GM10847 (cell line): Measurements from ENCODE around the gene TIMP2.

Experiments used
- POLR2A ChIP-seq: IDR thresholded peaks from 2 replicates; pipeline ENCODE4 v1.6.1; 2011; ENCODE audit not compliant: insufficient read length; ENCODE audit errors: extremely low read depth

The TIMP2 gene

DNA sequence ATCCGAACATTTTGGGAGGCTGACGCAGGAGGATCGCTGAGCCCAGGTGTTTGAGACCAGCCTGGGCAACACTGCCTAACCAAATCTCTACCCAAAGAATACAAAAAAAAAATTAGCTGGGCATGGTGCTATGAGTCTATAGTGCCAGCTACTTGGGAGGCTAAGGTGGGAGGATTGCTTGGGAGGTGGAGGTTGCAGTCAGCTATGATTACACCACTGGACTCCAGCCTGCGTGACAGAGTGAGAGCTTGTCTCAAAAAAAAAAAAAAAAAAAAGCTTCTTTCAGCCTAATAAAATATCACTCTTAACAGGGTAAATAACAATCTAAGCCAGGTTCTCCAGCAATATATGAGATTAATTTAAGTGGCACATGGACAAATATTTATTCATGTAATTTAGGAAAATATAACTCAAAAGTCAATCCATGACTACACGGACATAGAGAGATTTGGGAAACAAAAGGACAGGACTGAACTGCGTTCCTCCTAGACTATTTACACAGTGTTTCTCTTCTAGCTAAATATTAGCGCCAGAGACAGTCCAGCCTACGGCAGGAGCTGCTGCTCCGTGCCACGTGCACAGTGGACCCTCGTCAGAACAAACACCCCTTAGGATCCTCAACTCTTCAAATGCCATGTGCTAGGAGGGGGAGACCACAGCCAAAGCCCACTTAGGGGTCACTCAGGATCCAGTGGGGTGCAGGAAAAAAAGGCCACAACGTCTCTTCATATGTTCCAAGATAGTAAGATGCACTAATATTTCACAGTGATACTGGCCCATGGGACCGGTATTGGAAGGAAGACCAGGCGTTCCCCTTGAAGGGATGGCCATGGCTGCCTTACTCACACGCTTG lies 93.3 kb downstream of the TIMP2 start:
- no peak for TF ChIP-seq POLR2A

DNA sequence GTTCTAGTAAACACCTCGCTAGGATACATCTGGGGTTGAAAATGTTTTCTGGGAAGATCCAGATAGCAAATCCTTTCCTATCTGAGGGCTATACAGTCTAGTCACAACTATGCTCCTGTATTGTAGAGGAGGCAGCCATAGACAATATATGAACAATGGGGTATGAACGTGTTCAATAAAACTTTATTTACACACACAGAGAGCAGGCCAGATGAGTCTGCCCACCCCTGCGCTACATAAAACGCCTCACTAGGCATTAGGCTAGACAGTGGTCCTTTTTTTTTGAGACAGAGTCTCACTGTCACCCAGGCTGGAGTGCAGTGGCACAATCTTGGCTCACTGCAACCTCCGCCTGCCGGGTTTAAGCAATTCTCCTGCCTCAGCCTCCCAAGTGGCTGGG lies 95.7 kb downstream of the TIMP2 start:
- no peak for TF ChIP-seq POLR2A

DNA sequence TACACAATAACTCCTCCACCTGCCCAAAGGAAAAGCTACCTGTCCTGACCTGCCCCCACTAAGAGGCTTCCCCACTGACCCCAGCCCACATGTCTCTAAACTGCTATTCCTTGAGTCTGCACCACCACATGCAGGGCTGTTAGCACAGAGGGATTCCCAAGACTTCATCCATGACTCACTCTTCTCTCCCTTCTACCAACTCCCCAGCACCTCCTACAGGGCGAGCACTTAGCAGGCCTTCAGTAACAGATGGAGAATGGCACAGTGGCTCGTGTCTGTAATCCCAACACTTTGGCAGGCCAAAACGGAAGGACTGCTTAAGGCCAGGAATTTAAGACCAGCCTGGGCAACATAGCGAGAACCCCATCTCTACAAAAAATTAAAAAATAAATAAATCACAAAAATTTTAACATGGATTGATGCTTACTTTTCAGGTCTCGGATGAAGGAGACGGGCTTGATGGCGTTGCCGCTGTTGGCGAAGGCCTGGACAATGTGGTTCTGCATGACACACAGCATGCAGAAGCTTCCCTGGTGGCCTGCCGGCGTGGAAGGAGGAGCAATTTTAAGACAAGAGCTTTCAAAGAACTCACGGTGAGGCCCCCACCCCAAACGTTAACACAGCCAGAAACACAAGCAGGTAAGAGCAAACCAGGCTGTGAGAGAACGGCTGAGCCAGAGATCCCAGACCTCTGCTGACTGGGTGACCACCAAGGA lies 96.6 kb downstream of the TIMP2 start:
- no peak for TF ChIP-seq POLR2A

DNA sequence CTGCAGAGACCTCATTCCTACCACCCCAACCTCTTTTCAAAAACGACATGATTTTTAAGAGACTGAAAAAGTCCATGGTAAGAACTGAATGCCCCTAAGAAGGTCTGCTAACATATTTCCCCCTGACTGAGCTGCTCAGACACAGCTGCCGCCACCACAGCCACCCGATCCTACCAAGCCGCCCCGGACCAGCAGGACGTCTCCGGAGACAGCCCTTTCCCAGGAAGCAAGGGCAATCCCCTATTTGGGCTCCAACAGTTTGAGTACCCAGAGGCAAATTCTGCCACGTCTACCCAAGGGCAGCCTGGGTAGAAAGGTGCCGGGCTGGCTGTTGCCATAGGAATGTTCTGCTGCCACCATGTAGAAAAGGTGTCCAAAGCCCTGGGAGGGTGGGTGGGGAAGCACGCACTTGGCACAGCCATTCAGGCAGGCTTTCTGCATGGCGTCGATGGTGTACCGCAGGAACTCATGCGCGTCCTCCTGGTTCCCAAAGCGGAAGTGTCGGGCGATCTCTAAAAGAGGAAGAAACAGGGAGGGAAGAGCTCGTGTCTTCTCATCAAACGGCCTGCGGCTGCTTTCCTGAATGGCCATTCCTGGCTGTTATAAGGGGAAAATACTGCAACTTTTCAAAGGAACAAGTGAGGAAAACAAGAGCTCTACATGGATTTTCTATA lies 98.2 kb downstream of the TIMP2 start:
- no peak for TF ChIP-seq POLR2A

DNA sequence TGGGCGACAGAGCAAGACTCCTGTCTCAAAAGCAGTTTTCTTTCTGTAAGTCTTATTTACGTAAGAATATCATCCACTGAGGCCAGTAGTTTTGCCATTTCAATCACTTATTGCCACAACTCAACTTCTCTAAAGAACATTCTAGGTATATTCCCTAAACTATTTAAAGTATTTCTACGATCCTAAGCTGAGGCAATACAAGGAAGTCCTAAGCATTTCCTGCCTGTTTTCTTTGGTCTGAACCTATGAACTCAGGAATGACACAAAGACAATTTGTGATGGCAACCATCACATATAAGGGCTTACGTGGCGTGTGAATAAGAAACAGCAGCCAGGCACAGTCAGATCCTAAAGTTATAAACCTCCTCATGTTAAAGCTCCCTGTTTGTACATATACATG lies 98.8 kb downstream of the TIMP2 start:
- no peak for TF ChIP-seq POLR2A

DNA sequence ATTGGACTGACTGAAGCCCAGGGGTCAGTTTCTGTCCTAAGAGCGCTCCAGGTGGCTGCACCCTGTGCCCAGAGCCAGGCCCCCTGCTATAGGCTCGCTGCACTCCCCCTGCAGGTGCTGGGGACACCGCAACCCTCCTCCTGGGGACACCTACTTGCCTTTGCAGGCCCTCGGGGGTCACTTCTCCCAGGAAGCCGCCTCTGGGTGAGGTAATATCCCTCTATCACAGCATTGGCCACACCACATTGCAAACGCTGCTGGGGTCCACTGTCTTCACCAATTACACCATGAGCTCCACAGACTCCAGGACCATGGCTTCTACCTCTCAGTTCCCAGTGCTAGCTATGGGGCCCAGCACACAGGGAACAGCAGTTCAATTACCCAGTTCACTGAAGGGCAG lies 99.5 kb downstream of the TIMP2 start:
- no peak for TF ChIP-seq POLR2A

DNA sequence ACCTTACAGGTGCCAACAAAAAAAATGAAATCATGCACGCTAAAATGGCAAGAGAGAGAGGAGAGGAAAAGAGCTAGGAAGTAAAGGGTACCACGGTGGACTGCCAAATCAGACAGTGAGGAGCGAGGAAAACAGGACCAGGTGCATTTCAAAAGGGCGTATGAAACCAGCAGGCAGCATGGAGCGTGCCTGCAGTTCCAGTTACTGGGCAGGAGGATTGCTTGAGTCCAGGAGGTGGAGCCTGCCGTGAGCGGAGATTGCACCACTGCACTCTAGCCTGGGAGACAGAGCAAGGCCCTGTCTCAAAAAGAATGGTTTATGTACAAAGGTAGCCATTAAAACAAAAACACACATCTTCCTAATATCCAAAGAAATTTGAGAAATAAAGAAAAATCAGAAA lies 100.9 kb downstream of the TIMP2 start:
- no peak for TF ChIP-seq POLR2A

DNA sequence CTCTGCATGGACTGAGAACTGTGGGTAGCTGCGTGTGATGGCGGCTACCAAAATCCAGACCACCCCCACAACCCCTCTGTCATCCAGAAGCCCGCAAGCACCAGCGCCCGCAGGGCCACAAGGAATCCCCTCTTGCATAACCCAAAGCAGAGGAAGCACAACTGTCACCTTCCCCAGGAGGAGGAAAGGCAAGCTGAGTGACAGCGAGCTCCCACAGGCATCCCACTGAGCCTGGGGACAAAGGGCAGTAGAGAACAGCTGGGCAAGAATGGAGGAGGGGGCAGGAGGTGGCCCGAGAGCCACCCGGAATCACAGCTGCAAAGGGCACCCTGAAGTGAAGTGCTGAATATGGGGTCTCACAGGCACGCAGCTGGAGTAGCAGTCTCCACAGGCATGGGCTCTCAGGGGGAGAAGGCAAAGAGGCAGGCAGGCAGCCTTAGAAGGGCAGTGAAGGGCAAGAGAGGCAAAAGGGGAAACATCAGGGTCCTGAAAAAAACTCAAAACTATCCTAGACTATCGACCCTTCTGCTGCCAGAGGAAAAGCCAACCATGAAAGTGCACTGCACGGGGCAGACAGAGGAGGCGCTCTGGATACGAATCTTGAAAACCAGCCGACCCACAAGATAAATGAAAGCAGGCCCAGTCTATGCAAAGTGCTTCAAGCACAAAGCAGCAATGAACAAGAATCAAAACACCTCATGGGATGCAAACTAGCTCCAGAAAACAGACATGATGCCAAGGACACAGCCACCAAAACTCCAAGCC lies 101.7 kb downstream of the TIMP2 start:
- TF ChIP-seq POLR2A, result no peak

DNA sequence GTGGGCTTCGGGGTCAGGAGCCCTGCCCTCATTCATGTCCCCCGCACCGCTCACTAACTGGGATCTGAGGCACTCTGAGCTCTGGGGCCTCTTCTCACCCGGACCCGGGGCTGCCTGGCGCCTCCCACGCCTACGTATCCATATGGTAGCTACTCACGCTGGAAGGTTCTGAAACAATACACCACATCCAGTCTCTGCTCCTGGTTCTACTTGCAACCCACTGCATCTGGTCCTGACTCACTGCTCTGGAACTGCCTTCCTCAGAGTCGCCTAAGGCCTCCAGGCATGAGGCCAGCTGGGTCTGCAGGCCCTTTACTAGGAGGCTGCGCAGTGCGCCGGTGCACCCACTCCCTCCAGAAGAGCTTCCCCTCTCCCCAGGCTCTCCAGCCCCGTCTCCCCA lies 102.6 kb downstream of the TIMP2 start:
- no peak for TF ChIP-seq POLR2A

DNA sequence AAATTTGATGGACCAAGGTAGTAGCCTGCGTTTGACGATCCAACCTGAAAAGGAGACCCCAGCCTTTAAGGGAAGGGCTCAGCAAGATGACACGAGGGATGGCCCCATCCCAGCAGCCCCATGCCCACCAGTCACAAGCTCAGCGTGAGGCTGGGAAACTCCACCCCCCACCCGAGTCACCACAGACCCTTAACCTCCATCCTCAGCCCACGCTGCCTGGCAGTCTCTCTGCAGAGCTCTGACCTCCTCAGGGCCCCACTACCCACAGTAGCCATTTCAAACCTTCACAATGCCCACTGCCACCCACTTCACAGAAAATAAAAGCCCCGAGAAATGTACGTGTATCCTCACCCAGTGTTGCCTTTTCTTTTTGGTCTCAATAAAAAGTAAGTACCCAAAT lies 103.2 kb downstream of the TIMP2 start:
- TF ChIP-seq POLR2A, result no peak

DNA sequence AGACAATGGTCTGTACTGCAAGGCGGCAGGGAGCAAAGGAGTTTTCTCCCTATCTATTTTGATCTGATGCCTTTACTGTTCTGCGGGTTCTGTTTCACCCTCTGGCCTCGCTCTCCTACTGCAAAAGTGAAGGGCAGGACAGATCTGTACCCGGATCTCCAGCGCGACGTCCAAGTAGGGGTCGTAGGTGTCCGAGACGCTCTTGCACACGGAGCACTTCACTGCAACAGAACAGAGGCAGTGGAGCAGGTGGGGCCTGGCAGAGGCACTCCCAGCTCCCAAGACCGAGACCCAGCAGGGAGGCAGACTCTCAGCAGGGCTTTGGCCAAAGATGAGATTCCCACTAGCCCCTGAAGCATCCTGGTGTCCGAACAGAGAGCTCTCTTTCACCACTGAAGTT lies 104.3 kb downstream of the TIMP2 start:
- no peak for TF ChIP-seq POLR2A

DNA sequence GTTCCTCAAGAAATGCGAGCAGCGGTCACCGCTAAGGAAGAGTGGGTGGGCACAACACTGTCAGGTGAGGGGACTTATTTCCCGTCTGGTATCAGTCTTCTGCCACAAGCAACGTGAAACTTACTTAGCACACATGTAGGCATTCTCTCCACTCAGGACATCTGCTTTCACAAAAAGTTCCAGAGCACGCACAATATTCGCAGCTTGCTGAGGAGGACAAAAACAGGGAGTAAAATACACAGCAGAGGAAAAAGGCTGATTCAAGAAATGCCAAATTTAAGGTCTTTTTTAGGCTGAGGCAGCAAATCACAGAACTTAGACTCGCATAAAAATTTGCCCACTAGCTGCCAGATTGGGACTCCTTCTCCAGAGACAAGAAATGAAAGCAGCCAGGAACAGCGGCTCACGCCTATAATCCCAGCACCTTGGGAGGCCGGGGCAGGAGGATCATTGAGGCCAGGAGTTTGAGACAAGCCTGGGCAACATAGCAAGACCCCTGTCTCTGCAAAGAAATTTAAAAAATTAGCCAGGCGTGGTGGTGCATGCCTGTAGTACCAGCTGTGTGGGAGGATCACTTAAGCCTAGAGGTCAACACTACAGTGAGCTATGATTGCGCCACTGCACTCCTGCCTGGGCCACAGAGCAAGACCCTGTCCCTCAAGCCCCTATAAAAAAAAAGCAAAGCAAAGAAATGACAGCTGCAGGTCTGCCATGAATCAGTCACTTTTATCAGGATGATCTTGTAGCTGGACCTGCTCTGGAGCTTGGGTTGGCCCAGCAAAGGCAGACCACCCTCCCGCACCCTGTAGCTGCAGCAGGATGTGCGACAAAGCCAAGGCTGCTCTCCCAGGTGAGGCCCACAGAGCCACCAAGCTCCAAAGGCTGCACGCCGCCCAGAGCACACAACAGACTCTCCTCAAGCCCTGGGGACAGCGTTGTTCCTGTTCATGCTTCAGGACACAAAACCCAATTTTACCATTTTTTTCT lies 105.1 kb downstream of the TIMP2 start:
- no peak for TF ChIP-seq POLR2A

DNA sequence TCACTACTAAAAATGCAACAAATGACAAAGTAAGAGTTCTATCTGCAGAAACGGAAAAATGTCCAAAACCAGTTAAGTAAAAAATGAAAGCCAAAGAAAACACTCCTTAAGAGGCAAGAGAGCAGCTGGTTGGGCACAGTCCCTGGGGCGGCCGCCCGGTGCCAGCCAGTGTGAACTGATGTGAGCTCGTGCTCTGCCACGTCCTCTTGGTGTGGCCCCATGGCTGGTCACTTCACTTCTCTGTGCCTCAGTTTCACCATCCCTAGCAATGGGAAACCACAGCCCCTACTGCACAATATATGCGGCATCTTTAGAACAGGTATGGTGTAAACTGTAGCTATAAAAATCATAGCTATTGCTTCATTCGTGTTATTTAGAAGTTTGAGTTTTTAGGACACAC lies 105.8 kb downstream of the TIMP2 start:
- no peak for TF ChIP-seq POLR2A

DNA sequence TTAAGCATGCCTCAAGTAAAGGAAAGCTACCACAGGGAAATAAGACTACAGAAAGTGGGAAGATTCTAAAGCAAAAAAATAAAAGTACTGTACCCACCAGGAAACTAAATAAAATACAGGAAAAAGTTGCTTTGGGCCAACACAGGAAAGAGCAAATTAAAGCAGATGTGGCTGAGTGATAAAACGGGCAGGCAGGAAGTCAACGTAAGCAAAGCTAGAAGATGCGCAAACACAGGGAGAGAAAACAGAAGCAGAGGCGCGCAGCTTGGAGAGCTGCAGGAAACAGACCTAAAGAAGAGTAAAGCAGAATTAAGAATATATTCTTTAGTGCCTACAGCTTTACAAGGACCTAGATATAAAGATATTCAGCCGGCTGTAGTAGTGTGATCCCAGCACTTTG lies 106.3 kb downstream of the TIMP2 start:
- no peak for TF ChIP-seq POLR2A
